ENCODE results near the gene EPHB1. TPM values are rescaled to one million over a fixed set of nuclear protein-coding genes. Genes with fewer than 3 reads are reported as not detected.

EPHB1 gene
- total RNA-seq, 1 experiment from 2014 or later, result 2.8 TPM

GRCh38 chr3:135248213-135248612, 453.2 kb downstream of the EPHB1 start:
- no peak overlapping the region for H4K91ac ChIP-seq (ENCODE audit: insufficient read length, low read depth, low read length)
- no peak overlapping the region for H2BK20ac ChIP-seq (ENCODE audit: low read depth, low read length, poor library complexity, severe bottlenecking)
- H3K79me2 ChIP-seq (ENCODE audit: insufficient read depth, low read length), result no peaks in the 10 kb centered on the region
- H2BK5ac ChIP-seq (ENCODE audit: insufficient read length, low read length), result no peak overlapping the region
- no peak overlapping the region for H2AK5ac ChIP-seq (ENCODE audit: insufficient read length, low read length)
- H3K4me2 ChIP-seq (ENCODE audit: insufficient read depth, insufficient read length, low read length), result no peak overlapping the region
- no peak overlapping the region for H3K23ac ChIP-seq (ENCODE audit: insufficient read length, low read depth, low read length)
- no peak overlapping the region for H2BK15ac ChIP-seq (ENCODE audit: low read depth, low read length)
- no peaks in the 10 kb centered on the region for H4K20me1 ChIP-seq (ENCODE audit: control insufficient read depth, insufficient read depth, insufficient read length)
- no CpG with 5 or more reads among the region's 12 CpGs for whole genome bisulfite sequencing (ENCODE audit: extremely low coverage, insufficient read length, low lambda C conversion rate)
- H3K27ac Mint-ChIP-seq, result no peak overlapping the region
- H3K9ac ChIP-seq (ENCODE audit: extremely low read depth, insufficient read length, low read length), result no peak overlapping the region
- no peak overlapping the region for H3K14ac ChIP-seq (ENCODE audit: insufficient read depth, low read length)
- H3K36me3 Mint-ChIP-seq (ENCODE audit: insufficient read depth in 1 of 3, low read depth in 3 of 3), result no peaks in the 10 kb centered on the region
- no peaks in the 10 kb centered on the region; a peak in 1 of 5 replicates for H3K9me3 Mint-ChIP-seq
- no peak overlapping the region for H2BK120ac ChIP-seq (ENCODE audit: low read depth, low read length, poor library complexity, severe bottlenecking)
- no peak overlapping the region for H3T11ph ChIP-seq (ENCODE audit: low read length)
- no peaks in the 10 kb centered on the region for H3K9me3 ChIP-seq (ENCODE audit: control insufficient read depth, low read depth, low read length)
- H3K23me2 ChIP-seq (ENCODE audit: insufficient read length, low read depth, low read length, poor library complexity, severe bottlenecking), result no peaks in the 10 kb centered on the region
- no peak overlapping the region for H3K27ac ChIP-seq (ENCODE audit: insufficient read length, low read depth, low read length)
- H3K4me1 ChIP-seq (ENCODE audit: insufficient read depth, low read length), result no peaks in the 10 kb centered on the region
- no peak overlapping the region for H4K5ac ChIP-seq (ENCODE audit: insufficient read length, low read depth, low read length)
- no peak overlapping the region for H2BK12ac ChIP-seq (ENCODE audit: insufficient read length, low read depth, low read length)
- H3K56ac ChIP-seq (ENCODE audit: insufficient read length, low read depth, low read length), result no peak overlapping the region
- TF ChIP-seq CTCF (conservative IDR thresholded peaks at IDR 0.05), result no peak
- no peak overlapping the region for H3K4me3 Mint-ChIP-seq
- H3K18ac ChIP-seq (ENCODE audit: insufficient read length, low read depth, low read length), result no peak overlapping the region
- no peaks in the 10 kb centered on the region for H3K27me3 ChIP-seq (ENCODE audit: insufficient read depth, low read length)
- no peak for DNase-seq
- H4K8ac ChIP-seq (replicated peaks; ENCODE audit: insufficient read length, low read depth, low read length), result no peak overlapping the region
- H3K27me3 Mint-ChIP-seq (ENCODE audit: low read depth), result no peaks in the 10 kb centered on the region
- no peaks in the 10 kb centered on the region for H3K79me1 ChIP-seq (ENCODE audit: insufficient read depth, low read depth, low read length, poor library complexity, severe bottlenecking)
- no peak overlapping the region for H2AFZ ChIP-seq (ENCODE audit: low read length)
- H3K4me1 Mint-ChIP-seq, result peaks cover 0 to 4% of the 10 kb centered on the region in 2 experiments; a peak in 1 of 4 replicates
- H3K4ac ChIP-seq (ENCODE audit: low read depth, low read length), result no peak overlapping the region

Measured in H9 (cell line).